HG03097 (cell line): ENCODE data around the gene TMEM236.

ENCODE experiments used
- ATAC-seq: cut with Tn5 transposase; IDR thresholded peaks from one replicate; pipeline ENCODE4 v1.9.1; 2021; ENCODE audit not compliant: unreplicated experiment, low FRiP score

The TMEM236 gene

GRCh38 chr10:17817316-17817715, 65.3 kb downstream of the TMEM236 start:
- no peak for ATAC-seq

GRCh38 chr10:17817790-17818189, 65.8 kb downstream of the TMEM236 start:
- ATAC-seq: no peak

GRCh38 chr10:17819836-17820235, 67.8 kb downstream of the TMEM236 start:
- ATAC-seq: no peak

- no peak for ATAC-seq
Measured at GRCh38 chr10:17820943-17821342, 68.9 kb downstream of the TMEM236 start.

GRCh38 chr10:17821893-17822292, 69.9 kb downstream of the TMEM236 start:
- no peak for ATAC-seq

- ATAC-seq: no peak
Measured at GRCh38 chr10:17831341-17831740, 79.3 kb downstream of the TMEM236 start.

- no peak for ATAC-seq
Measured at GRCh38 chr10:17831896-17832295, 79.9 kb downstream of the TMEM236 start.

GRCh38 chr10:17833656-17834055, 81.7 kb downstream of the TMEM236 start:
- ATAC-seq: no peak

- ATAC-seq: no peak
Measured at GRCh38 chr10:17835688-17836087, 83.7 kb downstream of the TMEM236 start.

GRCh38 chr10:17836942-17837341, 84.9 kb downstream of the TMEM236 start:
- no peak for ATAC-seq

- ATAC-seq: no peak
Measured at GRCh38 chr10:17838080-17838648, 86.2 kb downstream of the TMEM236 start.

- no peak for ATAC-seq
Measured at GRCh38 chr10:17841050-17841449, 89.0 kb downstream of the TMEM236 start.

GRCh38 chr10:17842641-17843040, 90.6 kb downstream of the TMEM236 start:
- ATAC-seq: no peak

- no peak for ATAC-seq
Measured at GRCh38 chr10:17847585-17848296, 95.7 kb downstream of the TMEM236 start.

- ATAC-seq: no peak
Measured at GRCh38 chr10:17848646-17849045, 96.6 kb downstream of the TMEM236 start.
